GM21576 (cell line): ENCODE results near the gene SLC25A21.

Source experiments
- ATAC-seq: cut with Tn5 transposase; IDR thresholded peaks from one replicate; pipeline ENCODE4 v1.9.1; 2021; ENCODE audit warnings: mild to moderate bottlenecking, moderate library complexity; ENCODE audit not compliant: unreplicated experiment

The SLC25A21 gene

GRCh38 chr14:36656687-36657398 lies 515.6 kb downstream of the SLC25A21 start:
- no peak for ATAC-seq

GRCh38 chr14:36655963-36656686 lies 516.3 kb downstream of the SLC25A21 start:
- no peak for ATAC-seq

DNA sequence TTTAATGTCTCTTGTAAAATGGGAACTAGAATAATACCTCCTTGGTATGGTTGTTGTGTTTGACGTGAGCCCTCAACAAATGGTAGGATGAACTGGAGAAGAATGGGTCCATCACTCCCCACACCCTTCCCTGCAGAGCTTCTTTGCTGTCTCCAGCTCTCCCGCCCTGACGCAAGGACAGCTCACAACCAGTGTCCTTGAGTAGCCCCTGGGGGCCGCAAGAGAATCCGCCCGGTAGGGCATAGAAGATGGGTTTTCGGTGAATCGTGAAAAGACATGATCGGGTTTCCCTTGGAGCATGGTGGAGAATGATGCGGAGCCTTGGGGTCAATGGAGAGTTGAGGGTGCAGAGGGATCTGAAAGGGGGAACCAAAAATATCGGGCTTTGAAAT lies 516.8 kb downstream of the SLC25A21 start:
- ATAC-seq, result no peak

GRCh38 chr14:36654794-36655381 lies 517.5 kb downstream of the SLC25A21 start:
- ATAC-seq, result no peak

DNA sequence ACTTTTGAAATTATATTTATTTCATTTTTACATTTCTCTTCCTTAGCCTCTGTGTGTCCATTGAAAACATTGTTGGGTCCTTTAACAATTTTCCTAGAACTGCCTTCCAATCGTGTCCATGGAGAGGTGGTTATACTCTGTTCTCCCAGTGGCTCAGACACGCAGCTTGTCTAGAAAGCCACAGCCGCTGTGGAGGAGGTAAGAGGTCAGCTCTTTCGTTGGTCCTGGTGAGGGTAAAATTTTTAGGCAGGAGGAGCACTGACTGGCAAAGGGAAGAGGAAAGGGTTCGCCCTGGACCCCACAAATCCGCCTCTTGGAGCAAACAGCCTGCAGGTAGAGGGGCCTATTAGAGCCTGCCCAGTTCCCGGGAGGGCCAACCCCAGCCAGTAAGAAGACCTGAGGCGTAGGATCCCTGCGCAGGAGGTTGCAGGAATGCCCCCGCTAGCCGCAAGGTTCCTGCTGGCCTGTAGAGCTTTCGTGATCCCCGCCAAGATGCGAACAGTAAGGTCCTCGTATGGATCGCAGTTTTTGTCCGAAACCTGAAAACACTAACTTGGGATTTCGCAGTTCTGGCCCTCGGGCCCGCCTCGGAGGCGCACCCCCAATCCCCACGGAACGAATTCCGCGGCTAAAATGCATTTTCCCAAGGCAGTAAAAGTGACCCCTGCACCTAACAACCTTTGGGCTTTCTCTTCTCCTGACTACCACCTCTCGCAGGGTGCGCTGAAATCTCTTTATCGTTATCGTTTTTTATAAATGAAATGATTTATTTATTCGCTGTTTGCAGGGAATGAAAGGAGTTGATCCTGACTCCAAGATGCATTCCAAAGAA lies 518.2 kb downstream of the SLC25A21 start:
- ATAC-seq, result no peak

DNA sequence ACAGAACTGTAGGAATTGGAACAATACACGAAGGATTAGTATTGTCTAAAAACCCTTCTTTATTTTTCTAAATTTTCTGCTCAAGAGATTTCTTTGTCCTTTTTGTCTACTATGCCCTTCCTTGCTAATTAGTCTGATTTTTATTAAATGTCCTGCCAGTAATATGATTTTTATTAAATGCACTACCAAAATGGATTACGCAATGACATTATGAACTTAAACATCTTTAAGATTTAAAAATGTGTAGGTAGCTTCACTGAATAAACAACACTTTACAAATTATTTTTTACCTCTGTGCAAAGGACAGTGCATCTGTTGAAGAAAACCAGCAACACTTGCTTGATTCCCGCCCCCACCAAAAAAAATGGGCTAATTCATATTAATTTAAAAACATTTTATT lies 519.0 kb downstream of the SLC25A21 start:
- no peak for ATAC-seq

- ATAC-seq, result no peak
Measured at GRCh38 chr14:36652542-36653201, 519.7 kb downstream of the SLC25A21 start.

GRCh38 chr14:36649872-36650650 lies 522.3 kb downstream of the SLC25A21 start:
- no peak for ATAC-seq

GRCh38 chr14:36647824-36648753 lies 524.3 kb downstream of the SLC25A21 start:
- ATAC-seq, result no peak

- ATAC-seq, result no peak
Measured at GRCh38 chr14:36647417-36647823, 525.0 kb downstream of the SLC25A21 start.

DNA sequence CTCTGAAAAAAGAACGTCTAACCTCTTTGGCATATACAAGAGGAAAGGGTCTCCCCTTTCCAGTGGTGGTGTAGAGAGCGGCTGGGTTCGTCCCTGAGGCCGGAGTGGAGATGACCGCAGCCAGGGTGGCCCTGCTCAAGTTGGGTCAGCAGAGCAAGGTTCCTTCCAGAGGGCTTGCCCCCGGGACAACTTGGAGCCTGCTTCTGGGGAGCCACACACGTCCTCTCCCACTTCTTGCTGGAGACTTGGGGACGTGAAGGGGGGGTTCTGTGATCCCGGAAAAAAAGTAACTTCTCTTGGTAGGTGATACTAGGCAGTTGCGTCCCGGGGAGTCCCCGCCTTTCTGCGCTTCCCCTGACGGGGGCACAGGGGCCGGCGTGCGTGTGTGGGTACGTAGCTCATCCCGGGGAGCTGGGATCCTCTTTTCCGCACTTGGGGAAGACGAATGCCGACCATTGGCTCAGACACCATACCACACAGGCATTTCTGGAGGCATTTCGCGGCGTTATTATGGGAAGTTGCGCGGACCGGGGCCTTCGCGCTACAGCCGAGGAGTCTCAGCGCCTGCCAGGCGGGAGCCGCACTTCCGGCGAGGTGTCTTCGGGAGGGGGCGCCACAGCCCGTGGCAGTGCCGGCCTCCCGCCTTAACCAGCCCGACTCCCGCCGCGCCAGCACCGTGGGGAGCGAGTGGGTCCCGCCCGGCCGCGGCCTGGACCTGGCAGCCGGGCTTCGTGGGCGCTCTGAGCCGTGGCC lies 525.6 kb downstream of the SLC25A21 start:
- ATAC-seq, result no peak

- no peak for ATAC-seq
Measured at GRCh38 chr14:36633580-36633979, 538.8 kb downstream of the SLC25A21 start.
